Endothelial cell of umbilical vein (primary cell): ENCODE measurements around the gene KIAA1614. TPM values are rescaled to one million over a fixed set of nuclear protein-coding genes. Genes with fewer than 3 reads are reported as not detected.

Source experiments
- BruUV-seq: library from RNA; stranded (reverse); fragments of 400-500 nt; replicated peaks from 2 replicates; lab custom pipeline; 2021; lab: Mats Ljungman, UMichigan
- CTCF ChIA-PET: fragments of 300-600, 350-600 bp; sonication (Branson Sonifier 250); formaldehyde crosslinking; loops from one replicate; lab custom pipeline; 2021; ENCODE audit warnings: antibody characterized with exemption, inconsistent platforms; lab: Charles Lee
- POLR2A ChIA-PET: fragments of 300-600, 350-600 bp; sonication (Branson Sonifier 250); formaldehyde crosslinking; loops from one replicate; lab custom pipeline; 2021; ENCODE audit warnings: antibody characterized with exemption, inconsistent platforms; lab: Charles Lee
- DNase-seq: peaks from one replicate; pipeline ENCODE4 v3.0.0-alpha.2; 2011; ENCODE audit warnings: low read depth, low spot score
- FAIRE-seq: peaks from 2 replicates; lab custom pipeline; 2011; peaks lifted over from hg19 to GRCh38; lab: Jason Lieb, UNC
- H2AFZ ChIP-seq: 2 replicates; pipeline ENCODE4 v1.6.0; 2012; ENCODE audit warnings: low read depth, low read length, control low read depth, inconsistent platforms
- H3K27ac ChIP-seq: 2 replicates; pipeline ENCODE4 v1.5.1; 2011; ENCODE audit warnings: low read depth, mild to moderate bottlenecking, control low read depth, low read length, moderate library complexity; ENCODE audit not compliant: insufficient read depth
- H3K27me3 ChIP-seq, 2 experiments: 2 replicates each; pipeline versions ENCODE4 v1.6.0 to v1.6.1; 2011; ENCODE audit warnings: low read length in 2 of 2, mixed read lengths in 1 of 2; ENCODE audit not compliant: control insufficient read depth in 2 of 2, insufficient read depth in 2 of 2
- H3K36me3 ChIP-seq, 2 experiments: 2 replicates in 1 of 2; 3 replicates in 1 of 2; pipeline ENCODE4 v1.5.1; 2011; ENCODE audit warnings: low read length in 2 of 2, mild to moderate bottlenecking in 1 of 2, moderate library complexity in 1 of 2; ENCODE audit not compliant: control insufficient read depth in 2 of 2, insufficient read depth in 2 of 2; ENCODE audit errors: extremely low read depth in 1 of 2
- H3K4me1 ChIP-seq: 3 replicates; pipeline ENCODE4 v1.5.1; 2011; ENCODE audit warnings: mild to moderate bottlenecking, low read length; ENCODE audit not compliant: control insufficient read depth, insufficient read depth; ENCODE audit errors: extremely low read depth
- H3K4me2 ChIP-seq: 2 replicates; pipeline ENCODE4 v1.6.1; 2011; ENCODE audit warnings: low read length, control low read depth, mixed read lengths; ENCODE audit not compliant: insufficient read depth
- H3K4me3 ChIP-seq, 3 experiments: fragments of 200-600 bp in 1 of 3; sonication (generic), shearing (Covaris generic) in 1 of 3; replicated peaks in 1 of 3; 2 replicates each; pipeline ENCODE4 v1.5.1; 2011 to 2016; ENCODE audit warnings: control low read depth in 3 of 3, low read length in 3 of 3, mild to moderate bottlenecking in 2 of 3, inconsistent platforms in 1 of 3, low read depth in 1 of 3, moderate library complexity in 1 of 3; ENCODE audit not compliant: insufficient read depth in 1 of 3
- H3K79me2 ChIP-seq: 2 replicates; pipeline ENCODE4 v1.6.0; 2012; ENCODE audit warnings: low read length, inconsistent platforms; ENCODE audit not compliant: control insufficient read depth, insufficient read depth
- H3K9ac ChIP-seq: replicated peaks from 2 replicates; pipeline ENCODE3; 2011; ENCODE audit warnings: low read length, control low read depth; ENCODE audit not compliant: insufficient read depth; ENCODE audit errors: extremely low read depth
- H3K9me1 ChIP-seq: replicated peaks from 3 replicates; pipeline ENCODE4 v1.6.0; 2011; ENCODE audit warnings: mild to moderate bottlenecking, low read length; ENCODE audit not compliant: control insufficient read depth, insufficient read depth; ENCODE audit errors: extremely low read depth
- H3K9me3 ChIP-seq: replicated peaks from 2 replicates; pipeline ENCODE4 v1.5.1; 2012; ENCODE audit warnings: low read length, inconsistent platforms; ENCODE audit not compliant: control insufficient read depth, insufficient read depth
- H4K20me1 ChIP-seq: replicated peaks from 2 replicates; pipeline ENCODE3; 2011; ENCODE audit warnings: mild to moderate bottlenecking, low read length; ENCODE audit not compliant: control insufficient read depth, insufficient read depth; ENCODE audit errors: extremely low read depth
- EZH2 ChIP-seq: IDR thresholded peaks from 2 replicates; pipeline ENCODE4 v1.6.1; 2012; ENCODE audit warnings: borderline replicate concordance, low read depth, mild to moderate bottlenecking, moderate library complexity, low read length, inconsistent platforms; ENCODE audit not compliant: severe bottlenecking
- FOS ChIP-seq: IDR thresholded peaks from 2 replicates; pipeline ENCODE4 v1.6.1; 2011; ENCODE audit warnings: mild to moderate bottlenecking, low read length, moderate library complexity, borderline replicate concordance; ENCODE audit not compliant: insufficient read depth
- GATA2 ChIP-seq: IDR thresholded peaks from 2 replicates; pipeline ENCODE4 v1.7.0; 2011; ENCODE audit warnings: low read depth, mild to moderate bottlenecking, moderate library complexity, mixed read lengths, low read length; ENCODE audit not compliant: insufficient read length, insufficient read depth
- JUN ChIP-seq: IDR thresholded peaks from 2 replicates; pipeline ENCODE4 v1.6.1; 2011; ENCODE audit warnings: borderline replicate concordance, low read depth; ENCODE audit not compliant: insufficient read length, insufficient read depth
- MYC ChIP-seq: IDR thresholded peaks from one replicate; pipeline ENCODE4 v1.6.1; 2011; ENCODE audit warnings: mild to moderate bottlenecking, low read depth, low read length
- POLR2A ChIP-seq: IDR thresholded peaks from 2 replicates; pipeline ENCODE4 v1.6.1; 2012; ENCODE audit warnings: low read depth, mild to moderate bottlenecking, control low read depth, low read length
- POLR2AphosphoS5 ChIP-seq: IDR thresholded peaks from 2 replicates; pipeline ENCODE4 v1.6.1; 2012; ENCODE audit warnings: low read depth, mild to moderate bottlenecking, control low read depth, low read length, moderate library complexity; ENCODE audit not compliant: insufficient read depth
- dilution Hi-C: fragments of 300-500 bp; cut with MboI; formaldehyde crosslinking; loops from one replicate; pipeline ENCODE4 v1.15.0; 2019; ENCODE audit warnings: low sequenced_read_pairs; ENCODE audit not compliant: extremely low pct_ligation_motif_present
- intact Hi-C: fragments of 100-400 bp; cut with micrococcal nuclease; formaldehyde crosslinking; loops from one replicate; pipeline ENCODE4 v1.10.0; 2022
- polyA plus RNA-seq, 4 experiments: library from polyadenylated mRNA; depleted of rRNA in 3 of 4; stranded (reverse) in 3 of 4; unstranded in 1 of 4; fragments of >200 nt; gene quantifications; 2 replicates each; pipeline versions ENCODE4 v1.2.1 to v1.2.3, GENCODE V29; 2011 to 2012; ENCODE audit warnings: missing spikeins in 1 of 4
- total RNA-seq: library from RNA; stranded (reverse); gene quantifications from 2 replicates; pipeline ENCODE4 v1.2.3, GENCODE V29; 2021
- TF ChIP-seq, protein P1 (sequence below), 2 donors: IDR thresholded peaks; 1 replicate in 1 of 2; 2 replicates in 1 of 2; pipeline ENCODE4 v1.5.1; 2011; ENCODE audit warnings: low read length in 2 of 2, mild to moderate bottlenecking in 2 of 2, moderate library complexity in 2 of 2, control low read depth in 1 of 2, inconsistent platforms in 1 of 2, low read depth in 1 of 2; ENCODE audit not compliant: insufficient read depth in 1 of 2; ENCODE audit errors: extremely low read depth in 1 of 2
- TF ChIP-seq, protein P2 (sequence below): IDR thresholded peaks from 2 replicates; pipeline ENCODE4 v1.6.1; 2011; ENCODE audit not compliant: insufficient read depth, insufficient read length

KIAA1614 gene
- total and polyA plus RNA-seq, 2 donors (not counting 3 experiments of a cell fraction or from before 2014, with no cell fraction given) = 1.0 to 2.0 TPM

DNA sequence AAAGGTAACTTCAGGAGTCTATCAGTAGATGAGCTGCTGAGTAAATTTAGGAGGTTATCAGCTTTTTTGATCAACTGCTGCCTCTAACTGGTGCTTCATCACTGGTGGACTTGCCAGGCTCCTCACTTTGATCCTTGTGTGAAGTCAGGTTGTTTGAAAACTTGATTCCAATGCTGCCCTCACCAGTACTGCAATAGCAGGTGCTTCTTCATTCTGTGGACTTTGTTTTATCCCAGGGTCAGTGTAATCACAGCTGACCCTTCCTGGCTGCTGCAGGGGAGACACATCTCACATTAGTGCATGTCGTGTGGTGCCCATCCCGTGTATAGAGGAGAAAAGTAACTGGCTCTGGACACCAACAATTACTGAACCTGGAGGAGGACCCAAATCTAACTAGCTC lies 20.0 kb upstream of the KIAA1614 start:
- no peak for FAIRE-seq

More for the DNA sequence above, 20.0 kb upstream of the KIAA1614 start:
- Histone ChIP-seq H2AFZ (no peak overlapping the region), H3K4me3 (no peak overlapping the region), H3K36me3 (no peaks in the 10 kb centered on the region), H3K27ac (no peak overlapping the region), H3K9me3 (no peaks in the 10 kb centered on the region), H3K9me1 (no peaks in the 10 kb centered on the region), H3K4me2 (no peak overlapping the region), H3K4me1 (peaks cover 2% of the 10 kb centered on the region), H3K27me3 (no peaks in the 10 kb centered on the region), H3K9ac (no peak overlapping the region), H4K20me1 (no peaks in the 10 kb centered on the region), H3K79me2 (no peaks in the 10 kb centered on the region)
- dilution Hi-C loops = no loop called here
- DNase-seq = no peak
- TF ChIP-seq, protein P1, sequence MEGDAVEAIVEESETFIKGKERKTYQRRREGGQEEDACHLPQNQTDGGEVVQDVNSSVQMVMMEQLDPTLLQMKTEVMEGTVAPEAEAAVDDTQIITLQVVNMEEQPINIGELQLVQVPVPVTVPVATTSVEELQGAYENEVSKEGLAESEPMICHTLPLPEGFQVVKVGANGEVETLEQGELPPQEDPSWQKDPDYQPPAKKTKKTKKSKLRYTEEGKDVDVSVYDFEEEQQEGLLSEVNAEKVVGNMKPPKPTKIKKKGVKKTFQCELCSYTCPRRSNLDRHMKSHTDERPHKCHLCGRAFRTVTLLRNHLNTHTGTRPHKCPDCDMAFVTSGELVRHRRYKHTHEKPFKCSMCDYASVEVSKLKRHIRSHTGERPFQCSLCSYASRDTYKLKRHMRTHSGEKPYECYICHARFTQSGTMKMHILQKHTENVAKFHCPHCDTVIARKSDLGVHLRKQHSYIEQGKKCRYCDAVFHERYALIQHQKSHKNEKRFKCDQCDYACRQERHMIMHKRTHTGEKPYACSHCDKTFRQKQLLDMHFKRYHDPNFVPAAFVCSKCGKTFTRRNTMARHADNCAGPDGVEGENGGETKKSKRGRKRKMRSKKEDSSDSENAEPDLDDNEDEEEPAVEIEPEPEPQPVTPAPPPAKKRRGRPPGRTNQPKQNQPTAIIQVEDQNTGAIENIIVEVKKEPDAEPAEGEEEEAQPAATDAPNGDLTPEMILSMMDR (IDR thresholded peaks at IDR 0.05; ENCODE audit: extremely low read depth in 1 of 2, insufficient read depth in 1 of 2, low read depth in 1 of 2, low read length in 2 of 2) = no peak
- TF ChIP-seq, protein P2, sequence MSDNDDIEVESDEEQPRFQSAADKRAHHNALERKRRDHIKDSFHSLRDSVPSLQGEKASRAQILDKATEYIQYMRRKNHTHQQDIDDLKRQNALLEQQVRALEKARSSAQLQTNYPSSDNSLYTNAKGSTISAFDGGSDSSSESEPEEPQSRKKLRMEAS = no peak
- TF ChIP-seq POLR2A (no peak), GATA2 (no peak), FOS (no peak), MYC (no peak), EZH2 (no peak), POLR2AphosphoS5 (no peak), JUN (no peak)
- POLR2A ChIA-PET = interaction anchor here (0.6 to 0.9 kb wide), 2 partner anchors 51 to 213 kb away, joined by 3 to 6 read pairs; no protein-coding TSS in a partner anchor
- no TSS peak for BruUV-seq
- CTCF ChIA-PET = interaction anchor here (0.6 to 1.3 kb wide), 2 partner anchors 20 to 273 kb away, joined by 3 read pairs; no protein-coding TSS in a partner anchor
- intact Hi-C loops = loop anchor here (10.0 kb wide), 1 partner anchor 532 kb away; no protein-coding TSS in a partner anchor
